HT-29 (cell line): Measurements from ENCODE around the gene FMN2. TPM values are rescaled to one million over a fixed set of nuclear protein-coding genes. Genes with fewer than 3 reads are reported as not detected.

Source experiments
- DNase-seq: peaks from one replicate; pipeline ENCODE4 v3.0.0-alpha.2; 2015; ENCODE audit warnings: low spot score
- total RNA-seq: library from RNA; depleted of rRNA; stranded (reverse); fragments of >200 nt; shearing (Covaris generic); gene quantifications from 2 replicates; pipeline ENCODE4 v1.2.3, GENCODE V29; 2014

The FMN2 gene
- total RNA-seq, 1 experiment from 2014 or later = not detected

- DNase-seq = no peak
These were observed 106.7 kb downstream of the FMN2 start for GRCh38 chr1:240198376-240198775.

GRCh38 chr1:240199758-240200645, 108.3 kb downstream of the FMN2 start:
- no peak for DNase-seq

- DNase-seq = no peak
These were observed 110.2 kb downstream of the FMN2 start for GRCh38 chr1:240201931-240202330.

- no peak for DNase-seq
These were observed 115.5 kb downstream of the FMN2 start for GRCh38 chr1:240207073-240207709.

- no peak for DNase-seq
These were observed 118.3 kb downstream of the FMN2 start for GRCh38 chr1:240210026-240210425.

- no peak for DNase-seq
These were observed 120.9 kb downstream of the FMN2 start for GRCh38 chr1:240212556-240212955.

- no peak for DNase-seq
These were observed 125.7 kb downstream of the FMN2 start for GRCh38 chr1:240217403-240217802.

- DNase-seq = no peak
These were observed 127.4 kb downstream of the FMN2 start for GRCh38 chr1:240219104-240219503.

- no peak for DNase-seq
These were observed 134.4 kb downstream of the FMN2 start for GRCh38 chr1:240226102-240226501.

- DNase-seq = no peak
These were observed 139.1 kb downstream of the FMN2 start for GRCh38 chr1:240230816-240231215.

- DNase-seq = no peak
These were observed 140.8 kb downstream of the FMN2 start for GRCh38 chr1:240232530-240232929.

- DNase-seq = no peak
These were observed 143.0 kb downstream of the FMN2 start for GRCh38 chr1:240234485-240235210.

- no peak for DNase-seq
These were observed 144.0 kb downstream of the FMN2 start for GRCh38 chr1:240235521-240236288.

GRCh38 chr1:240237305-240237721, 145.6 kb downstream of the FMN2 start:
- DNase-seq = no peak

GRCh38 chr1:240239309-240239708, 147.6 kb downstream of the FMN2 start:
- DNase-seq = no peak

GRCh38 chr1:240241278-240241677, 149.6 kb downstream of the FMN2 start:
- no peak for DNase-seq

- no peak for DNase-seq
These were observed 151.0 kb downstream of the FMN2 start for GRCh38 chr1:240242601-240243144.

GRCh38 chr1:240244968-240245628, 153.4 kb downstream of the FMN2 start:
- DNase-seq = no peak

- DNase-seq = no peak
These were observed 153.9 kb downstream of the FMN2 start for GRCh38 chr1:240245629-240246020.

GRCh38 chr1:240247899-240248298, 156.2 kb downstream of the FMN2 start:
- no peak for DNase-seq

- DNase-seq = no peak
These were observed 162.3 kb downstream of the FMN2 start for GRCh38 chr1:240254006-240254405.
